ENCODE results near the gene FRMD6. TPM values are rescaled to one million over a fixed set of nuclear protein-coding genes. Genes with fewer than 3 reads are reported as not detected.

The FRMD6 gene
- total RNA-seq, 1 experiment from 2014 or later: 47.9 TPM

- DNase-seq (ENCODE audit: low spot score): no peak
Measured at GRCh38 chr14:51666826-51667225, 15.1 kb downstream of the FRMD6 start.

- DNase-seq (ENCODE audit: low spot score): no peak
Measured at GRCh38 chr14:51668870-51669269, 17.2 kb downstream of the FRMD6 start.

GRCh38 chr14:51674294-51675002, 22.7 kb downstream of the FRMD6 start:
- no peak for DNase-seq (ENCODE audit: low spot score)

- DNase-seq (ENCODE audit: low spot score): no peak
Measured at GRCh38 chr14:51676549-51676948, 24.8 kb downstream of the FRMD6 start.

- no peak for DNase-seq (ENCODE audit: low spot score)
Measured at GRCh38 chr14:51677266-51677665, 25.6 kb downstream of the FRMD6 start.

GRCh38 chr14:51677738-51678137, 26.0 kb downstream of the FRMD6 start:
- DNase-seq (ENCODE audit: low spot score): no peak

- no peak for DNase-seq (ENCODE audit: low spot score)
Measured at GRCh38 chr14:51680031-51680430, 28.3 kb downstream of the FRMD6 start.

GRCh38 chr14:51681411-51681810, 29.7 kb downstream of the FRMD6 start:
- DNase-seq (ENCODE audit: low spot score): no peak

GRCh38 chr14:51682411-51682810, 30.7 kb downstream of the FRMD6 start:
- DNase-seq (ENCODE audit: low spot score): no peak

GRCh38 chr14:51684760-51685159, 33.0 kb downstream of the FRMD6 start:
- no peak for DNase-seq (ENCODE audit: low spot score)

GRCh38 chr14:51691176-51691575, 39.5 kb downstream of the FRMD6 start:
- no peak for DNase-seq (ENCODE audit: low spot score)

- DNase-seq (ENCODE audit: low spot score): no peak
Measured at GRCh38 chr14:51692646-51693045, 40.9 kb downstream of the FRMD6 start.

- DNase-seq (ENCODE audit: low spot score): no peak
Measured at GRCh38 chr14:51697848-51698247, 46.1 kb downstream of the FRMD6 start.

GRCh38 chr14:51701951-51702350, 50.2 kb downstream of the FRMD6 start:
- DNase-seq (ENCODE audit: low spot score): no peak

GRCh38 chr14:51703787-51704186, 52.1 kb downstream of the FRMD6 start:
- no peak for DNase-seq (ENCODE audit: low spot score)

- DNase-seq (ENCODE audit: low spot score): no peak
Measured at GRCh38 chr14:51704545-51704944, 52.8 kb downstream of the FRMD6 start.

- DNase-seq (ENCODE audit: low spot score): no peak
Measured at GRCh38 chr14:51707327-51707726, 55.6 kb downstream of the FRMD6 start.

GRCh38 chr14:51711505-51711904, 59.8 kb downstream of the FRMD6 start:
- DNase-seq (ENCODE audit: low spot score): no peak

- DNase-seq (ENCODE audit: low spot score): no peak
Measured at GRCh38 chr14:51715250-51715649, 63.5 kb downstream of the FRMD6 start.

- DNase-seq (ENCODE audit: low spot score): no peak
Measured at GRCh38 chr14:51715742-51716141, 64.0 kb downstream of the FRMD6 start.

GRCh38 chr14:51716610-51717009, 64.9 kb downstream of the FRMD6 start:
- peak; percentile 35 for DNase-seq (ENCODE audit: low spot score)

GRCh38 chr14:51717766-51718165, 66.1 kb downstream of the FRMD6 start:
- DNase-seq (ENCODE audit: low spot score): no peak

- no peak for DNase-seq (ENCODE audit: low spot score)
Measured at GRCh38 chr14:51719955-51720354, 68.2 kb downstream of the FRMD6 start.

- DNase-seq (ENCODE audit: low spot score): no peak
Measured at GRCh38 chr14:51723990-51724389, 72.3 kb downstream of the FRMD6 start.

Measured in A172 (cell line).